Kidney (tissue), 14 donors: Measurements from ENCODE around the gene WDFY3. TPM values are rescaled to one million over a fixed set of nuclear protein-coding genes. Genes with fewer than 3 reads are reported as not detected.
"Not testable (repeated sequence)": the region's sequence is repeated elsewhere in the genome, so short reads cannot be mapped to it uniquely, and the experiment has no call there.

Source experiments
- DNase-seq, 5 donors: peaks; one replicate each; pipeline ENCODE4 v3.0.0-alpha.2; 2013 to 2020
- FAIRE-seq: peaks from 2 replicates; lab custom pipeline; 2012; peaks lifted over from hg19 to GRCh38; lab: Jason Lieb, UNC
- H3K27ac ChIP-seq, 2 donors: one replicate each; pipeline ENCODE4 v1.7.0; 2013; ENCODE audit warnings: low read depth in 2 of 2, low read length in 2 of 2, inconsistent platforms in 1 of 2
- H3K27me3 ChIP-seq: one replicate; pipeline ENCODE4 v1.7.1; 2013; ENCODE audit warnings: low read length, inconsistent platforms; ENCODE audit not compliant: control insufficient read depth, insufficient read depth
- H3K36me3 ChIP-seq, 3 donors: one replicate each; pipeline versions ENCODE4 v1.7.0 to v1.7.1; 2013; ENCODE audit warnings: low read length in 3 of 3, control low read depth in 1 of 3, inconsistent platforms in 1 of 3; ENCODE audit not compliant: insufficient read depth in 3 of 3, control insufficient read depth in 2 of 3
- H3K4me1 ChIP-seq, 3 donors: one replicate each; pipeline versions ENCODE4 v1.7.0 to v1.7.1; 2013; ENCODE audit warnings: low read length in 3 of 3, inconsistent platforms in 1 of 3, low read depth in 1 of 3; ENCODE audit not compliant: control insufficient read depth in 2 of 3, insufficient read depth in 2 of 3
- H3K4me3 ChIP-seq, 3 donors: one replicate each; pipeline versions ENCODE4 v1.7.0 to v1.8.1; 2013; ENCODE audit warnings: low read length in 3 of 3, control low read depth in 1 of 3, inconsistent platforms in 1 of 3
- H3K9ac ChIP-seq, 3 donors: one replicate each; pipeline versions ENCODE4 v1.7.0 to v1.7.1; 2013; ENCODE audit warnings: low read length in 3 of 3, control low read depth in 1 of 3, inconsistent platforms in 1 of 3
- H3K9me3 ChIP-seq, 3 donors: one replicate each; pipeline versions ENCODE4 v1.7.0 to v1.7.1; 2013; ENCODE audit warnings: low read length in 3 of 3, control low read depth in 1 of 3, inconsistent platforms in 1 of 3; ENCODE audit not compliant: control insufficient read depth in 2 of 3, insufficient read depth in 1 of 3
- CTCF ChIP-seq: IDR thresholded peaks from 3 replicates; pipeline ENCODE4 v1.5.1; 2012; ENCODE audit warnings: mild to moderate bottlenecking, moderate library complexity, borderline replicate concordance; ENCODE audit not compliant: insufficient read depth; ENCODE audit errors: extremely low read depth
- intact Hi-C: fragments of 100-400 bp; cut with DNase I; formaldehyde crosslinking; loops from one replicate; pipeline ENCODE4 v1.11.1; 2022
- polyA plus RNA-seq: library from polyadenylated mRNA; stranded (reverse); fragments of 350-450 nt; fragmentation: Illumina TruSeq; extraction: RNeasy Lipid Tissue Mini Kit (QIAGEN cat#74804); gene quantifications from one replicate; pipeline ENCODE4 v1.2.3, GENCODE V29; 2014; ENCODE audit warnings: low read depth, low replicate concordance; ENCODE audit not compliant: insufficient read depth
- total RNA-seq: library from RNA; stranded (reverse); fragmentation: NEBNext Ultra II Directional; extraction: Animal tissue kit (Norgen Biotek cat#: 25700); gene quantifications from one replicate; pipeline ENCODE4 v1.2.1, GENCODE V29; 2021
- donor health status: control.
- donor health status: control.
- donor health status: control.
- donor health status: control.
- donor health status: control.
- donor health status: DM: yes; HTN: yes; CAD: no.
- donor health status: Normal renal cell carcinoma (clear cell type).

The WDFY3 gene
- total and polyA plus RNA-seq, 2 donors from 2014 or later = 9.4 to 151 TPM

DNA sequence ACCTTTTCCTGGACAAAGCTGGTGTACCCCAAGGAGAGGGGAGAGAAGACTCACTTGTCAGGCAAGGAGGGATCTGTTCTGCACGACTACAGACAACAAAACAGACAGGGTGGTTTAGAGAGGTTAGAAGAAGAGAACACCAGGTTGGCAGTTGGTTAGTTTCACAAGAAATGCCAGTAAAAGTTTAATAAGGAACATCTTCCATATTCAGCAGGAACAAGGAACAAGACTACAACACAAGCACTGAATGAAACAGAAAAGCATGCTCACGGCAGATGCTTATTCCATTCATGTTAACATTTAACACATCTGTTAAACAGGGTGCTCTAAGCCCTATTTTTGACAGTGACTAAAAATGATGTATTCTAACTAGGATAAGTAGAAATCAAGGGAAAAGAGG, 158.2 kb downstream of the WDFY3 start:
- no peak for TF ChIP-seq CTCF
- Histone ChIP-seq H3K27ac (no peak overlapping the region), H3K27me3 (no peaks in the 10 kb centered on the region), H3K9ac (no peak overlapping the region), H3K4me3 (no peak overlapping the region), H3K36me3 (peaks cover 6 to 16% (median 7%) of the 10 kb centered on the region in 3 donors), H3K9me3 (no peaks in the 10 kb centered on the region), H3K4me1 (no peaks in the 10 kb centered on the region)
- no peak for DNase-seq
- intact Hi-C loops = no loop called here
- FAIRE-seq = no peak

DNA sequence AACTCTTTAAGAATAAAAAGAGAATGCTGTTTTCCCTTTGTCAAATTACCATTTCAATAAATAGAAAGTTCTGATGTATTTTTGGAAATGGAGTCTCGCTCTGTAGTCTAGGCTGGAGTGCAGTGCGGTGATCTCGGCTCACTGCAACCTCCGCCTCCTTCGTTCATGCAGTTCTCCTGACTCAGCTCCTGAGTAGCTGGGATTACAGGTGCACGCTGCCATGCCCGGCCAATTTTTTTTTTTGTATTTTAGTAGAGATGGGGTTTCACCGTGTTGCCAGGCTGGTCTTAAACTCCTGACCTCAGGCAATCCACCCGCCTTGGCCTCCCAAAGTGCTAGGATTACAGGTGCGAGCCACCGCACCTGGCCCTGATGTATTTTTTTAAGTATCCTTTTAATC, 159.9 kb downstream of the WDFY3 start:
- H3K4me1 ChIP-seq, FAIRE-seq, H3K9me3 ChIP-seq, H3K4me3 ChIP-seq, H3K27ac ChIP-seq, H3K9ac ChIP-seq, H3K27me3 ChIP-seq, DNase-seq, intact Hi-C loops: not testable (repeated sequence)
- peaks cover 6 to 18% (median 17%) of the 10 kb centered on the region in 3 donors for H3K36me3 ChIP-seq

DNA sequence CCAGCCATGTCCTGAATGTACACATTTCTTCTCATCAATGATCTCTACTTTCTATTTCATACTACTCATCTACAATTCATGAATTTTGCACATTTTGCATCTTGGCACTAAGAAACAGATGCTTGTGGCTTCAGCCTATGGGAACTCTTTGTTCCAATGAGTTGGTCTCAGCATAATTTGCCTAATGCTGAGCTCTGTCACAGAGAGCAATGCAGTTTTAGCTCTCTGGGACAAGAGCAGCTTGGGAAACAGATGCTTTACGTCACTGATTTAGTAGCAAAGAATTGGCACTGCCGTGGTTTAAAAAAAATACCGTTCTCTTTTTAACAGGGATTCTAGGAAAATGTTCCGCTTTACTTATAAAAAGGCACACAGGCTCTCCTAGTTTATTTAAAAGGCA, 162.4 kb downstream of the WDFY3 start:
- Histone ChIP-seq H3K27ac (no peak overlapping the region), H3K9ac (no peak overlapping the region), H3K9me3 (no peaks in the 10 kb centered on the region), H3K36me3 (peaks cover 9 to 28% (median 26%) of the 10 kb centered on the region in 3 donors), H3K4me3 (no peak overlapping the region), H3K4me1 (no peaks in the 10 kb centered on the region), H3K27me3 (no peaks in the 10 kb centered on the region)
- intact Hi-C loops = no loop called here
- FAIRE-seq = no peak
- DNase-seq = peak in 1 of 5 donors; percentile 36
- TF ChIP-seq CTCF = no peak

GRCh38 chr4:84803720-84804119, 162.8 kb downstream of the WDFY3 start:
- intact Hi-C loops = no loop called here
- TF ChIP-seq CTCF = no peak
- H3K9me3 ChIP-seq = no peaks in the 10 kb centered on the region
- H3K9ac ChIP-seq = no peak overlapping the region
- FAIRE-seq (no peak), DNase-seq (no peak)
- no peak overlapping the region for H3K27ac ChIP-seq
- no peaks in the 10 kb centered on the region for H3K4me1 ChIP-seq
- no peaks in the 10 kb centered on the region for H3K27me3 ChIP-seq
- H3K36me3 ChIP-seq = peaks cover 5 to 26% (median 24%) of the 10 kb centered on the region in 3 donors
- H3K4me3 ChIP-seq = no peak overlapping the region
